PFSK-1 (cell line): Measurements from ENCODE around the gene KAZN.

Source experiments
- FOXP2 ChIP-seq: optimal IDR thresholded peaks from 2 replicates; pipeline ENCODE3; 2011; ENCODE audit warnings: borderline replicate concordance, control low read depth, inconsistent platforms; ENCODE audit not compliant: insufficient read depth; ENCODE audit errors: extremely low read length, extremely low read depth
- POLR2AphosphoS5 ChIP-seq: IDR thresholded peaks from 2 replicates; pipeline ENCODE4 v1.6.1; 2012; ENCODE audit warnings: low read depth, mild to moderate bottlenecking, control low read depth, low read length, moderate library complexity
- REST ChIP-seq, 2 experiments: IDR thresholded peaks; 2 replicates each; pipeline versions ENCODE4 v1.6.1 to v1.8.0; 2011 to 2012; ENCODE audit warnings: low read depth in 2 of 2, low read length in 2 of 2, control low read depth in 1 of 2, inconsistent platforms in 1 of 2, mild to moderate bottlenecking in 1 of 2, moderate library complexity in 1 of 2; ENCODE audit not compliant: insufficient read depth in 1 of 2
- SIN3A ChIP-seq: IDR thresholded peaks from 2 replicates; pipeline ENCODE4 v1.6.1; 2012; ENCODE audit warnings: mild to moderate bottlenecking, low read length, moderate library complexity, borderline replicate concordance; ENCODE audit not compliant: insufficient read depth
- TAF1 ChIP-seq: IDR thresholded peaks from 2 replicates; pipeline ENCODE4 v1.6.1; 2012; ENCODE audit warnings: low read length, control low read depth, borderline replicate concordance; ENCODE audit not compliant: insufficient read depth

KAZN gene

DNA sequence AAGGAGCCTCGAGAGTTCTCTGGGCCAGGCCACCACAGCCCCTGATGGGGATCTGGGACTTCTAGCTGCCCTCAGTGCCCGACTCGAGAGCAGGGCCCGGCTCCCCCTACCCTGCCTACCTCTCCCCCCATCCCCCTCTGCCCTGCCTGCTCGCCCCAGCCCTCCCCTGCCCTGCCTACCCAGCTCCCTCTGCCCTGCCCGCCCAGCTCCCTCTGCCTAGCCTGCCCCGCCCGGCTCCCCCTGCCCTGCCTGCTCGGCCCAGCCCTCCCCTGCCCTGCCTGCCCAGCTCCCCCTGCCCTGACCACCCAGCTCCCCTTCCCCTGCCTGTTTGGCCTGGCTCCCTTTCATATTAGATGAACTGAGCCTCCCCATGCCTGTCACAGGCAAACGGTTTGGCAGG lies 437.6 kb downstream of the KAZN start:
- TF ChIP-seq SIN3A (no peak), TAF1 (no peak), REST (IDR thresholded peaks at IDR 0.05; ENCODE audit: insufficient read depth in 1 of 2, low read depth in 2 of 2, low read length in 2 of 2) (no peak), FOXP2 (no peak), POLR2AphosphoS5 (no peak)

DNA sequence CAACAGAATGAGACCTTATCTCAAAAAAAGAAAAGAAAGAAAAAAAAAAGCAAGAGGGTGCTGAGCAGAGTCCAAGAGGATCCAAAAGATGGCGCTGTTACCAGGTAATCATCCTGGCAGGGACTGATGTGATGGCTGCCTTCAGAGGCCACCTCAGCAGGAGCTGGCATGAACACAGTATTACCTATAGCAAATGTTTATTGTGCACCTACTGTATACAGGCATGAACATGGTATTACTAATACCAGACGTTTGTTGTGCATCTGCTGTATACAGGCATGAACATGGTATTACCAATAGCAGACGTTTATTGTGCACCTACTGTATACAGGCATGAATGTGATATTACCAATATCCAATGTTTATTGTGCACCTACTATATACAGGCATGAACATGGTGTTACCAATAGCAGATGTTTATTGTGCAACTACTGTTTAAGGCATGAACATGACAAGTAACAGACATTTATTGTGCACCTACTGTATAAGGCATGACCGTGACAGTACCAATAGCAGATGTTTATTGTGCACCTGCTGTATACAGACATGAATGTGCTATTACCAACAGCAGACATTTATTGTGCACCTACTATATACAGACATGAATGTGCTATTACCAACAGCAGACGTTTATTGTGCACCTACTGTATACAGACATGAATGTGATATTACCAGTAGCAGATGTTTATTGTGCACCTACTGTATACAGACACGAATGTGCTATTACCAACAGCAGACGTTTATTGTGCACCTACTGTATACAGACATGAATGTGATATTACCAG lies 439.9 kb downstream of the KAZN start:
- TF ChIP-seq REST (IDR thresholded peaks at IDR 0.05; ENCODE audit: insufficient read depth in 1 of 2, low read depth in 2 of 2, low read length in 2 of 2) (no peak), TAF1 (no peak), FOXP2 (no peak), SIN3A (no peak), POLR2AphosphoS5 (no peak)

- TF ChIP-seq REST (IDR thresholded peaks at IDR 0.05; ENCODE audit: insufficient read depth in 1 of 2, low read depth in 2 of 2, low read length in 2 of 2) (no peak), TAF1 (no peak), SIN3A (no peak), POLR2AphosphoS5 (no peak), FOXP2 (no peak)
These were observed 440.6 kb downstream of the KAZN start for GRCh38 chr1:15039017-15039648.

DNA sequence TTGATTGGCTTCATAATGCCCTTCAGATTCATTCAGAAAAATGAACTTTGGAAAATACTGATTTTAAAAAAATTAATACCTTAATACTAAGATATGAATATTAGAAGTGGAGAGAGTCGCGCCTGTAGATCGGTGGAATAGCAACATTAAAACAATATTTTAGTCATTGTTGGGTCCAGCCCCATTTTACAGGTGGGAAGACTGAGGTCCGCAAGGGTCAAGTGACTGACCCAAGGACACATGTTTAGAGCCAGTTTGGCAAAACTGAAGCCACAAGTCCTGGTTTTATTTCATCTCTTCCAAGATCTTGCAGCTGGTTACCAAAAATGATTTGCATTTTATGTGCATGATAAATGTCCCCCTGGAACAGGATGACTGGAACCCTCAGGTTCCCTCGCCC lies 441.4 kb downstream of the KAZN start:
- no peak for TF ChIP-seq SIN3A
- TF ChIP-seq TAF1: no peak
- no peak for TF ChIP-seq REST (IDR thresholded peaks at IDR 0.05; ENCODE audit: insufficient read depth in 1 of 2, low read depth in 2 of 2, low read length in 2 of 2)
- TF ChIP-seq FOXP2: no peak
- TF ChIP-seq POLR2AphosphoS5: no peak
